MCF 10A (cell line): ENCODE results near the gene GAGE12H. TPM values are rescaled to one million over a fixed set of nuclear protein-coding genes. Genes with fewer than 3 reads are reported as not detected.
"Not testable (repeated sequence)": the region's sequence is repeated elsewhere in the genome, so short reads cannot be mapped to it uniquely, and the experiment has no call there.

Source experiments
- Bru-seq: library from RNA; stranded (reverse); fragments of 400-500 nt; gene quantifications from one replicate; lab custom pipeline; 2021; lab: Mats Ljungman, UMichigan
- BruChase-seq, 2 experiments: library from RNA; stranded (reverse); fragments of 400-500 nt; gene quantifications; one replicate each; lab custom pipeline; 2021; lab: Mats Ljungman, UMichigan
- BruUV-seq: library from RNA; stranded (reverse); fragments of 400-500 nt; replicated peaks from 2 replicates; lab custom pipeline; 2021; lab: Mats Ljungman, UMichigan
- CTCF ChIA-PET: fragments of 300-600 bp; sonication (Branson Sonifier 250); formaldehyde crosslinking; extraction: SDS; loops from one replicate; lab custom pipeline; 2021; ENCODE audit warnings: antibody characterized with exemption, inconsistent platforms; lab: Yijun Ruan, JAX
- POLR2A ChIA-PET: fragments of 300-600, 350-650 bp; sonication (Branson Sonifier 250); formaldehyde crosslinking; extraction: SDS; loops from one replicate; lab custom pipeline; 2020; ENCODE audit warnings: antibody characterized with exemption, inconsistent platforms; lab: Yijun Ruan, JAX
- DNase-seq: peaks from one replicate; pipeline ENCODE4 v3.0.0-alpha.2; 2018; ENCODE audit not compliant: unreplicated experiment
- H3K27ac Mint-ChIP-seq: one replicate; pipeline ENCODE4 v1.8.0; 2022; ENCODE audit warnings: mild to moderate bottlenecking, low read depth, mixed read lengths; ENCODE audit not compliant: unreplicated experiment
- H3K27me3 Mint-ChIP-seq: one replicate; pipeline ENCODE4 v1.8.0; 2022; ENCODE audit warnings: mixed read lengths; ENCODE audit not compliant: insufficient read depth, unreplicated experiment
- H3K36me3 Mint-ChIP-seq: one replicate; pipeline ENCODE4 v1.8.0; 2022; ENCODE audit warnings: mild to moderate bottlenecking, moderate library complexity, mixed read lengths; ENCODE audit not compliant: insufficient read depth, unreplicated experiment
- H3K4me1 Mint-ChIP-seq: one replicate; pipeline ENCODE4 v1.8.0; 2022; ENCODE audit warnings: mixed read lengths; ENCODE audit not compliant: insufficient read depth, unreplicated experiment
- H3K4me3 Mint-ChIP-seq: one replicate; pipeline ENCODE4 v1.8.0; 2022; ENCODE audit warnings: mild to moderate bottlenecking, moderate library complexity, mixed read lengths; ENCODE audit not compliant: unreplicated experiment
- H3K9me3 Mint-ChIP-seq: one replicate; pipeline ENCODE4 v1.8.0; 2022; ENCODE audit warnings: mixed read lengths; ENCODE audit not compliant: unreplicated experiment
- intact Hi-C: fragments of 100-400 bp; cut with micrococcal nuclease; formaldehyde crosslinking; loops from 2 replicates; pipeline ENCODE4 v1.14.1; 2022
- long read RNA-seq: library from polyadenylated mRNA; stranded (forward); transcript quantifications from one replicate; pipeline ENCODE4 v2.0.0, GENCODE V29; 2022
- total RNA-seq: library from RNA; stranded (reverse); gene quantifications from 2 replicates; pipeline ENCODE4 v1.2.3, GENCODE V29; 2022

GAGE12H gene
- total RNA-seq (not detected in 2 replicates), Bru-seq, nascent RNA (not detected), BruChase-seq, experiment 1, labeled RNA remaining after a 6-hour chase (not detected), BruChase-seq, experiment 2, labeled RNA remaining after a 2-hour chase (not detected)
- long read RNA-seq: 0 reads

- BruUV-seq, H3K9me3 Mint-ChIP-seq, H3K4me1 Mint-ChIP-seq: not testable (repeated sequence)
Observed at GRCh38 chrX:49579649-49580048, at the start of gene GAGE12H. GAGE12H (plus strand) TSS chrX:49579949; CDS start chrX:49581104, 1,155 bp downstream.

GRCh38 chrX:49531877-49532276 lies 47.9 kb upstream of the GAGE12H start, which contains the start of gene GAGE12C:
GAGE12C (plus strand) TSS chrX:49532177; CDS start chrX:49533332, 1,155 bp downstream.
- H3K36me3 Mint-ChIP-seq, H3K4me1 Mint-ChIP-seq, H3K9me3 Mint-ChIP-seq, BruUV-seq, intact Hi-C loops, H3K27ac Mint-ChIP-seq, H3K27me3 Mint-ChIP-seq, CTCF ChIA-PET, DNase-seq, H3K4me3 Mint-ChIP-seq, POLR2A ChIA-PET: not testable (repeated sequence)

More at GRCh38 chrX:49579649-49580048, at the start of gene GAGE12H:
- H3K27ac Mint-ChIP-seq, intact Hi-C loops, H3K4me3 Mint-ChIP-seq, CTCF ChIA-PET, DNase-seq, POLR2A ChIA-PET, H3K27me3 Mint-ChIP-seq, H3K36me3 Mint-ChIP-seq: not testable (repeated sequence)

GRCh38 chrX:49541433-49541832 lies 38.3 kb upstream of the GAGE12H start, which contains the start of gene GAGE12D:
GAGE12D (plus strand) TSS chrX:49541733; CDS start chrX:49542888, 1,155 bp downstream.
- H3K9me3 Mint-ChIP-seq, CTCF ChIA-PET, DNase-seq, H3K4me1 Mint-ChIP-seq, H3K4me3 Mint-ChIP-seq, H3K27me3 Mint-ChIP-seq, BruUV-seq, H3K36me3 Mint-ChIP-seq, intact Hi-C loops, POLR2A ChIA-PET, H3K27ac Mint-ChIP-seq: not testable (repeated sequence)

GRCh38 chrX:49550989-49551388 lies 28.8 kb upstream of the GAGE12H start, which contains the start of gene GAGE12E:
GAGE12E (plus strand) TSS chrX:49551289; CDS start chrX:49552444, 1,155 bp downstream.
- intact Hi-C loops, CTCF ChIA-PET, H3K4me3 Mint-ChIP-seq, BruUV-seq, H3K27me3 Mint-ChIP-seq, H3K4me1 Mint-ChIP-seq, POLR2A ChIA-PET, H3K27ac Mint-ChIP-seq, H3K36me3 Mint-ChIP-seq, DNase-seq, H3K9me3 Mint-ChIP-seq: not testable (repeated sequence)

GRCh38 chrX:49560542-49560941 lies 19.2 kb upstream of the GAGE12H start, which contains the start of gene GAGE12F:
GAGE12F (plus strand) TSS chrX:49560842; CDS start chrX:49561997, 1,155 bp downstream.
- DNase-seq, H3K27ac Mint-ChIP-seq, CTCF ChIA-PET, BruUV-seq, H3K36me3 Mint-ChIP-seq, H3K4me1 Mint-ChIP-seq, H3K4me3 Mint-ChIP-seq, H3K9me3 Mint-ChIP-seq, POLR2A ChIA-PET, intact Hi-C loops, H3K27me3 Mint-ChIP-seq: not testable (repeated sequence)

- POLR2A ChIA-PET, CTCF ChIA-PET, H3K9me3 Mint-ChIP-seq, intact Hi-C loops, H3K27me3 Mint-ChIP-seq, BruUV-seq, H3K4me3 Mint-ChIP-seq, H3K27ac Mint-ChIP-seq, H3K4me1 Mint-ChIP-seq, DNase-seq, H3K36me3 Mint-ChIP-seq: not testable (repeated sequence)
Observed at GRCh38 chrX:49568728-49569127, 11.0 kb upstream of the GAGE12H start.

GRCh38 chrX:49569152-49569551 lies 10.6 kb upstream of the GAGE12H start:
- H3K4me3 Mint-ChIP-seq, POLR2A ChIA-PET, H3K27ac Mint-ChIP-seq, H3K4me1 Mint-ChIP-seq, DNase-seq, intact Hi-C loops, CTCF ChIA-PET, H3K9me3 Mint-ChIP-seq, BruUV-seq, H3K36me3 Mint-ChIP-seq, H3K27me3 Mint-ChIP-seq: not testable (repeated sequence)

GRCh38 chrX:49570100-49570499 lies 9.6 kb upstream of the GAGE12H start, which contains the start of gene GAGE12G:
GAGE12G (plus strand) TSS chrX:49570400; CDS start chrX:49571555, 1,155 bp downstream.
- H3K9me3 Mint-ChIP-seq, DNase-seq, intact Hi-C loops, H3K36me3 Mint-ChIP-seq, H3K4me3 Mint-ChIP-seq, BruUV-seq, H3K4me1 Mint-ChIP-seq, H3K27me3 Mint-ChIP-seq, POLR2A ChIA-PET, CTCF ChIA-PET, H3K27ac Mint-ChIP-seq: not testable (repeated sequence)

GRCh38 chrX:49589196-49589595 lies 9.4 kb downstream of the GAGE12H start, which contains the start of gene GAGE2A:
GAGE2A (plus strand) TSS chrX:49589496; CDS start chrX:49590651, 1,155 bp downstream.
- H3K27ac Mint-ChIP-seq, DNase-seq, intact Hi-C loops, H3K9me3 Mint-ChIP-seq, CTCF ChIA-PET, H3K36me3 Mint-ChIP-seq, BruUV-seq, H3K4me1 Mint-ChIP-seq, POLR2A ChIA-PET, H3K4me3 Mint-ChIP-seq, H3K27me3 Mint-ChIP-seq: not testable (repeated sequence)
